Lower lobe of right lung (tissue), 2 donors: ENCODE measurements around the gene EIF2B5. TPM values are rescaled to one million over a fixed set of nuclear protein-coding genes. Genes with fewer than 3 reads are reported as not detected.

ENCODE experiments used
- ATAC-seq, 2 donors: fragments of 200-7000 bp; cut with Tn5 transposase; one replicate each; pipeline ENCODE4 v1.9.1; 2020 to 2022; ENCODE audit warnings: mild to moderate bottlenecking in 2 of 2, moderate library complexity in 2 of 2
- DNase-seq: peaks from one replicate; pipeline ENCODE4 v3.0.0-alpha.2; 2020
- H3K27ac ChIP-seq: fragments of 200-600 bp; one replicate; pipeline ENCODE4 v1.8.0; 2022
- H3K27me3 ChIP-seq: fragments of 200-600 bp; one replicate; pipeline ENCODE4 v1.8.0; 2022; ENCODE audit warnings: low read depth
- H3K36me3 ChIP-seq: fragments of 200-600 bp; one replicate; pipeline ENCODE4 v1.8.0; 2022; ENCODE audit warnings: mild to moderate bottlenecking
- H3K4me1 ChIP-seq: fragments of 200-600 bp; one replicate; pipeline ENCODE4 v1.8.0; 2022
- H3K4me3 ChIP-seq: fragments of 200-600 bp; one replicate; pipeline ENCODE4 v1.8.0; 2022; ENCODE audit warnings: mild to moderate bottlenecking
- H3K9me3 ChIP-seq: fragments of 200-600 bp; one replicate; pipeline ENCODE4 v1.8.0; 2022
- CTCF ChIP-seq: fragments of 200-600 bp; IDR thresholded peaks from one replicate; pipeline ENCODE4 v1.8.0; 2022; ENCODE audit warnings: antibody characterized with exemption, mild to moderate bottlenecking
- intact Hi-C: fragments of 100-400 bp; cut with DNase I; formaldehyde crosslinking; loops from one replicate; pipeline ENCODE4 v1.11.0; 2022
- total RNA-seq: library from RNA; stranded (reverse); fragmentation: NEBNext Ultra II Directional; extraction: Animal tissue kit (Norgen Biotek cat#: 25700); gene quantifications from one replicate; pipeline ENCODE4 v1.2.1, GENCODE V29; 2021
- donor health status: DM: no; HTN: yes; CAD: no; lungs with severe emphysema.

The EIF2B5 gene
- total RNA-seq, 1 donor from 2014 or later, result 41.9 TPM

- H3K36me3 ChIP-seq, result peaks cover 88% of the 10 kb centered on the region
- H3K27me3 ChIP-seq, result no peaks in the 10 kb centered on the region
- no peak overlapping the region for H3K4me3 ChIP-seq
- no peak overlapping the region for H3K27ac ChIP-seq
- intact Hi-C loops, result no loop called here
- H3K4me1 ChIP-seq, result peaks cover 18% of the 10 kb centered on the region
- no peaks in the 10 kb centered on the region for H3K9me3 ChIP-seq
- ATAC-seq, result no peak
- TF ChIP-seq CTCF, result no peak
- no peak for DNase-seq
Measured at GRCh38 chr3:184165543-184165942, 30.4 kb downstream of the EIF2B5 start.

DNA sequence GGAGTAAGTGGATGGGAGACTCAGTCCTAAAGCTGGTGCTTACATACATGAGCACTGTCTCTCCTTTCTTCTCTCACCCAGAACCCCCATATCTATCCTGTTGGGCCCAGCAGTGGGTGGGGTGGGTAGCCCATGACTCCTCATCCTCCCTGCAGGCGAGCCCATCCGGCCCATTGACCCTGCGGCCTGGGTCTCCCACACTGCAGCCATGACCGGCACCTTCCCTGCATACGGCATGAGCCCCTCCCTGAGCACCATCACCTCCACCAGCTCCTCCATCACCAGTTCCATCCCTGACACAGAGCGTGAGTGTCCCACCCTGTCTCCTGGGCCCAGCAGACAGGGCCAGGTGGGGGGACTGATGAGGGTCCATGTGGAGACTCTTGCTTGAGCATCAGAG is 31.5 kb downstream of the EIF2B5 start:
- no peak for TF ChIP-seq CTCF
- Histone ChIP-seq H3K27ac (no peak overlapping the region), H3K4me3 (no peak overlapping the region), H3K4me1 (peaks cover 6% of the 10 kb centered on the region), H3K9me3 (no peaks in the 10 kb centered on the region), H3K27me3 (no peaks in the 10 kb centered on the region), H3K36me3 (peaks cover 98% of the 10 kb centered on the region)
- no peak for ATAC-seq
- DNase-seq, result no peak
- intact Hi-C loops, result no loop called here

- Histone ChIP-seq H3K9me3 (no peaks in the 10 kb centered on the region), H3K27ac (no peak overlapping the region), H3K36me3 (peaks cover 100% of the 10 kb centered on the region), H3K4me3 (no peak overlapping the region), H3K4me1 (no peaks in the 10 kb centered on the region), H3K27me3 (no peaks in the 10 kb centered on the region)
- DNase-seq (no peak), ATAC-seq (no peak)
- TF ChIP-seq CTCF, result no peak
- intact Hi-C loops, result no loop called here
Measured at GRCh38 chr3:184167786-184168185, 32.6 kb downstream of the EIF2B5 start.

DNA sequence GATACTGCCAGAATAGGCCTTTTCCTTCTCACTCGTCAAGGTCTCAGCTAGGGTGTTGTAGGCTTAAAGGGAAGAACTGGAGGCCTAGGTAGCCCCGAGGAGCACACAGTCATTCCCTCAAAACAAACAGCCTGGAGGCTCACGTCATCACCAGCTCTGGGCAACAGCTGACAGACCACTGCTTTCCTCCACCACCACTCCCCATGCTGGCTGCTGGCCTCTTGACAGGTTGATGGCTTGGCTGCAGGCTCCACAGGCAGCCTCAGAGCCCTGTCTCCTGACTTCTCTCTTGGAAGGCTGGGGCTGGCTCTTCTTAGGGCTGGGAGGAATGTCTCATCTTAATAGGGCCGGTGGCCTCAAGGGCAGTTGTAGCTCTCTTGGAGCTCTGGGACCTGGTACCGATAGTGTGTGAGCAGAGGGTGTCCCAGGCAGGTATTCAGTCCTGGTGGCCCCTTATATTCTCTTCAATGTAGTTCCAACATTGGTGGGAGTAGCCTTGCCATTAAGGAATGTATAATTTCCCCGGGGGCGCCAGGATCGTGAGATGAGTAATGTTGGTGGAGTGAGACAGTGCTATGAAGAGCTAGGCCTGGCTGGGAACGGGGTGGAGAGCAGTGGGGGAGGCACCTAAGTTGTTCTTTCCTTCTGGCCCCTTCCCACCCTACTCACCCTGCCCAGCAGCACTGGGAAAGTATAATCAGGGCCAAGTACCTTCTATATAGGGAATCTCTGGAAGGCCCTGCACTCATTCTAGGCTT is 33.4 kb downstream of the EIF2B5 start:
- ATAC-seq (no peak), DNase-seq (no peak)
- no peak overlapping the region for H3K27ac ChIP-seq
- no peak for TF ChIP-seq CTCF
- H3K4me3 ChIP-seq, result no peak overlapping the region
- no peaks in the 10 kb centered on the region for H3K4me1 ChIP-seq
- intact Hi-C loops, result no loop called here
- H3K27me3 ChIP-seq, result no peaks in the 10 kb centered on the region
- no peaks in the 10 kb centered on the region for H3K9me3 ChIP-seq
- H3K36me3 ChIP-seq, result peaks cover 97% of the 10 kb centered on the region

- intact Hi-C loops, result no loop called here
- Histone ChIP-seq H3K27me3 (no peaks in the 10 kb centered on the region), H3K4me1 (peaks cover 5% of the 10 kb centered on the region), H3K27ac (no peak overlapping the region), H3K9me3 (no peaks in the 10 kb centered on the region), H3K36me3 (peaks cover 80% of the 10 kb centered on the region), H3K4me3 (no peak overlapping the region)
- no peak for ATAC-seq
- no peak for DNase-seq
- TF ChIP-seq CTCF, result no peak
Measured at GRCh38 chr3:184169896-184170875, 35.0 kb downstream of the EIF2B5 start.
